Measurements from ENCODE around the gene HOMER1.

HOMER1 gene

GRCh38 chr5:79349047-79349446, 164.9 kb downstream of the HOMER1 start:
- H3K4me3 ChIP-seq (ENCODE audit: low read depth, low read length), result no peak overlapping the region
- no peak for TF ChIP-seq CTCF (IDR thresholded peaks at IDR 0.05; ENCODE audit: low read depth, low read length, missing control alignments)
- no peak for DNase-seq (ENCODE audit: low read depth)

- no peak for TF ChIP-seq CTCF (IDR thresholded peaks at IDR 0.05; ENCODE audit: low read depth, low read length, missing control alignments)
- no peak overlapping the region for H3K4me3 ChIP-seq (ENCODE audit: low read depth, low read length)
- no peak for DNase-seq (ENCODE audit: low read depth)
These were observed 167.5 kb downstream of the HOMER1 start for GRCh38 chr5:79346420-79346824.

GRCh38 chr5:79333852-79334557, 179.9 kb downstream of the HOMER1 start:
- H3K4me3 ChIP-seq (ENCODE audit: low read depth, low read length), result no peak overlapping the region
- no peak for TF ChIP-seq CTCF (IDR thresholded peaks at IDR 0.05; ENCODE audit: low read depth, low read length, missing control alignments)
- no peak for DNase-seq (ENCODE audit: low read depth)

GRCh38 chr5:79330071-79330470, 183.9 kb downstream of the HOMER1 start:
- no peak overlapping the region for H3K4me3 ChIP-seq (ENCODE audit: low read depth, low read length)
- no peak for TF ChIP-seq CTCF (IDR thresholded peaks at IDR 0.05; ENCODE audit: low read depth, low read length, missing control alignments)
- no peak for DNase-seq (ENCODE audit: low read depth)

- no peak for TF ChIP-seq CTCF (IDR thresholded peaks at IDR 0.05; ENCODE audit: low read depth, low read length, missing control alignments)
- H3K4me3 ChIP-seq (ENCODE audit: low read depth, low read length), result no peak overlapping the region
- no peak for DNase-seq (ENCODE audit: low read depth)
These were observed 184.5 kb downstream of the HOMER1 start for GRCh38 chr5:79329453-79329852.
